HepG2 (cell line): Measurements from ENCODE around the gene AGAP3. TPM values are rescaled to one million over a fixed set of nuclear protein-coding genes. Genes with fewer than 3 reads are reported as not detected.

ENCODE experiments used
- CCAR2 ChIP-seq: fragments of 200-400 bp; formaldehyde crosslinking; optimal IDR thresholded peaks from 2 replicates; pipeline ENCODE3; 2018; ENCODE audit warnings: low read depth, mild to moderate bottlenecking, low read length, moderate library complexity
- DBP ChIP-seq: sonication (generic); formaldehyde crosslinking; IDR thresholded peaks from 2 replicates; pipeline ENCODE4 v1.4.0; 2020; ENCODE audit warnings: missing genetic modification reagents; ENCODE audit errors: not compliant biosample characterization
- EED ChIP-seq: sonication (generic); formaldehyde crosslinking; IDR thresholded peaks from 2 replicates; pipeline ENCODE4 v1.5.0; 2020; ENCODE audit warnings: mild to moderate bottlenecking, missing genetic modification reagents
- FOXJ3 ChIP-seq: sonication (generic); formaldehyde crosslinking; IDR thresholded peaks from 2 replicates; pipeline ENCODE4 v1.4.0; 2020; ENCODE audit warnings: missing genetic modification reagents, mild to moderate bottlenecking, borderline replicate concordance
- GATA4 ChIP-seq: sonication (generic); IDR thresholded peaks from 2 replicates; pipeline ENCODE4 v1.6.1; 2016; ENCODE audit warnings: antibody characterized with exemption, low read depth, borderline replicate concordance
- HIC2 ChIP-seq: sonication (generic); formaldehyde crosslinking; IDR thresholded peaks from 2 replicates; pipeline ENCODE4 v1.9.0; 2022; ENCODE audit warnings: low read depth, missing genetic modification reagents
- MATR3 ChIP-seq: sonication (generic); formaldehyde crosslinking; IDR thresholded peaks from 2 replicates; pipeline ENCODE4 v1.4.0; 2020; ENCODE audit warnings: missing genetic modification reagents
- POLR2A ChIP-seq, 2 experiments: IDR thresholded peaks; 2 replicates each; pipeline ENCODE4 v1.6.1; 2011; ENCODE audit warnings: low read depth in 2 of 2, low read length in 2 of 2, mild to moderate bottlenecking in 1 of 2, moderate library complexity in 1 of 2; ENCODE audit not compliant: insufficient read depth in 1 of 2
- TBL1XR1 ChIP-seq: fragments of 150-350 bp; IDR thresholded peaks from 2 replicates; pipeline ENCODE4 v1.6.1; 2014; ENCODE audit warnings: borderline replicate concordance, low read length; ENCODE audit not compliant: partially characterized antibody
- TP53 ChIP-seq: sonication (generic); formaldehyde crosslinking; conservative IDR thresholded peaks from 2 replicates; pipeline ENCODE4 v1.4.0; 2020; ENCODE audit warnings: missing genetic modification reagents
- YEATS2 ChIP-seq: sonication (generic); formaldehyde crosslinking; IDR thresholded peaks from 2 replicates; pipeline ENCODE4 v1.4.0; 2020; ENCODE audit warnings: missing genetic modification reagents, borderline replicate concordance
- ZBTB7A ChIP-seq: sonication (generic); formaldehyde crosslinking; IDR thresholded peaks from 2 replicates; pipeline ENCODE4 v1.8.0; 2022; ENCODE audit warnings: mild to moderate bottlenecking, missing genetic modification reagents
- ZFP36 ChIP-seq: fragments of 150-350 bp; IDR thresholded peaks from 2 replicates; pipeline ENCODE4 v1.6.1; 2018; ENCODE audit warnings: borderline replicate concordance, low read length, low read depth; ENCODE audit not compliant: partially characterized antibody
- ZFP37 ChIP-seq: sonication (generic); formaldehyde crosslinking; IDR thresholded peaks from 2 replicates; pipeline ENCODE4 v1.4.0; 2020; ENCODE audit warnings: missing genetic modification reagents, borderline replicate concordance
- ZNF362 ChIP-seq: sonication (generic); formaldehyde crosslinking; IDR thresholded peaks from 2 replicates; pipeline ENCODE4 v1.4.0; 2020; ENCODE audit warnings: missing genetic modification reagents, mild to moderate bottlenecking, borderline replicate concordance
- ZNF678 ChIP-seq: sonication (generic); formaldehyde crosslinking; IDR thresholded peaks from 2 replicates; pipeline ENCODE4 v1.4.0; 2020; ENCODE audit warnings: mild to moderate bottlenecking, missing genetic modification reagents
- ZNF879 ChIP-seq: sonication (generic); formaldehyde crosslinking; IDR thresholded peaks from 2 replicates; pipeline ENCODE4 v1.8.1; 2023; ENCODE audit warnings: missing genetic modification reagents
- polyA plus RNA-seq, 8 experiments: library from polyadenylated mRNA; depleted of rRNA in 3 of 8; stranded (reverse) in 7 of 8; unstranded in 1 of 8; fragments of >200 nt; fragmentation: Illumina TruSeq in 4 of 8; extraction: Trizol in 4 of 8; gene quantifications; 2 replicates each; pipeline versions ENCODE4 v1.2.1 to v1.2.3, GENCODE V29; 2011 to 2016; ENCODE audit warnings: low read depth in 4 of 8, missing spikeins in 1 of 8, mixed read lengths in 1 of 8; ENCODE audit not compliant: insufficient read depth in 1 of 8
- total RNA-seq, 5 experiments: library from RNA; depleted of rRNA; stranded (reverse); fragments of >200 nt; fragmentation: Illumina TruSeq; extraction: Trizol; gene quantifications; 2 replicates each; pipeline ENCODE4 v1.2.3, GENCODE V29; 2016; ENCODE audit warnings: low read depth in 1 of 5
- TF ChIP-seq, protein P1 (sequence below): sonication (generic); formaldehyde crosslinking; IDR thresholded peaks from 2 replicates; pipeline ENCODE4 v1.4.0; 2020; ENCODE audit warnings: missing genetic modification reagents, borderline replicate concordance
- TF ChIP-seq, protein P2 (sequence below): sonication (generic); formaldehyde crosslinking; IDR thresholded peaks from 2 replicates; pipeline ENCODE4 v1.9.0; 2021; ENCODE audit warnings: missing genetic modification reagents, borderline replicate concordance

AGAP3 gene
- total and polyA plus RNA-seq, 2 of the 13 experiments (the other 11 are each of a cell fraction or from before 2014, with no cell fraction given), result 31.3 to 61.4 TPM

DNA sequence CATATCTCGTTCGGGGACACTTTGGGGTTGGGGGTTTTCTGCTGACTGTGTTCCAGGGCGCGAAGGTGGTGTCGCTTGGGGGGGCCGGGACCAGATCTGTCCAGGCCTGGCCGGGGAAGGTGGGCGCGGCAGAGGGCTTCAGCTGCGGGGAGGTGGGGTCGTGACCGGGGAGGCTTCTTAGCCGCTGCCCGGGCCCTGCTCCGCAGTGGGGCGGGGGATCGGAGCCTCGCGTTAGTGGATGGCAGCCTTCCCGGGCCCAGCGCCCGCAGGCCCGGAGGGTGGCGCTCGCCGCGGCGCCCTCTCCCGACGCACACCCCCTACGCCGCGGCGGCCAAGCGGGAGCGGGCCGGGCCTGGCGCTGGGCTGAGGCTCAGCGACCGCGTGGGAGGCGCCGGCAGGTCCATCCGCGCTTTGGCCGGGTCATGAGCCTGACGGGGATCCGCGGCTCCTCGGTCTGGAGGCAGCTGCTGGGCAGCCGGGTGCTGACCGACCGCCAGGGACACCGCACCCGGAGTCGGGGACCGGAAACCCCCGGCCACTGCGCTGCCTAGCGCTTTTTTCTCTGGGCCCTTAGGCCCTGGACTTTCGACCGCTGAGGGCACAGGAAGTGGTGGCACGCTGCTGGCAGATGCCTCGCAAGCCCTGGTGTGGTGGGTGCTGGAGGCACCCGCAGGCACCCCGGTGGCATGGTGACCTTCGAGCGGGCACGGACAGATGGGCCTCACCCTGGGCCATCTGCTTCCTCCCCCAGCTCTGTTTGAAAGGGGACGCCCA lies 1.2 kb downstream of the AGAP3 start (continued):
- no peak for TF ChIP-seq ZNF678 (CRISPR knock-in tag)
- no peak; the same call in 1 of the 2 replicates for TF ChIP-seq FOXJ3 (CRISPR knock-in tag)
- no peak for TF ChIP-seq CCAR2
- no peak for TF ChIP-seq ZNF879
- TF ChIP-seq MATR3 (CRISPR knock-in tag), result no peak
- TF ChIP-seq ZBTB7A, result peak; percentile 26; the same call in 1 of the 2 replicates
- TF ChIP-seq, protein P1, sequence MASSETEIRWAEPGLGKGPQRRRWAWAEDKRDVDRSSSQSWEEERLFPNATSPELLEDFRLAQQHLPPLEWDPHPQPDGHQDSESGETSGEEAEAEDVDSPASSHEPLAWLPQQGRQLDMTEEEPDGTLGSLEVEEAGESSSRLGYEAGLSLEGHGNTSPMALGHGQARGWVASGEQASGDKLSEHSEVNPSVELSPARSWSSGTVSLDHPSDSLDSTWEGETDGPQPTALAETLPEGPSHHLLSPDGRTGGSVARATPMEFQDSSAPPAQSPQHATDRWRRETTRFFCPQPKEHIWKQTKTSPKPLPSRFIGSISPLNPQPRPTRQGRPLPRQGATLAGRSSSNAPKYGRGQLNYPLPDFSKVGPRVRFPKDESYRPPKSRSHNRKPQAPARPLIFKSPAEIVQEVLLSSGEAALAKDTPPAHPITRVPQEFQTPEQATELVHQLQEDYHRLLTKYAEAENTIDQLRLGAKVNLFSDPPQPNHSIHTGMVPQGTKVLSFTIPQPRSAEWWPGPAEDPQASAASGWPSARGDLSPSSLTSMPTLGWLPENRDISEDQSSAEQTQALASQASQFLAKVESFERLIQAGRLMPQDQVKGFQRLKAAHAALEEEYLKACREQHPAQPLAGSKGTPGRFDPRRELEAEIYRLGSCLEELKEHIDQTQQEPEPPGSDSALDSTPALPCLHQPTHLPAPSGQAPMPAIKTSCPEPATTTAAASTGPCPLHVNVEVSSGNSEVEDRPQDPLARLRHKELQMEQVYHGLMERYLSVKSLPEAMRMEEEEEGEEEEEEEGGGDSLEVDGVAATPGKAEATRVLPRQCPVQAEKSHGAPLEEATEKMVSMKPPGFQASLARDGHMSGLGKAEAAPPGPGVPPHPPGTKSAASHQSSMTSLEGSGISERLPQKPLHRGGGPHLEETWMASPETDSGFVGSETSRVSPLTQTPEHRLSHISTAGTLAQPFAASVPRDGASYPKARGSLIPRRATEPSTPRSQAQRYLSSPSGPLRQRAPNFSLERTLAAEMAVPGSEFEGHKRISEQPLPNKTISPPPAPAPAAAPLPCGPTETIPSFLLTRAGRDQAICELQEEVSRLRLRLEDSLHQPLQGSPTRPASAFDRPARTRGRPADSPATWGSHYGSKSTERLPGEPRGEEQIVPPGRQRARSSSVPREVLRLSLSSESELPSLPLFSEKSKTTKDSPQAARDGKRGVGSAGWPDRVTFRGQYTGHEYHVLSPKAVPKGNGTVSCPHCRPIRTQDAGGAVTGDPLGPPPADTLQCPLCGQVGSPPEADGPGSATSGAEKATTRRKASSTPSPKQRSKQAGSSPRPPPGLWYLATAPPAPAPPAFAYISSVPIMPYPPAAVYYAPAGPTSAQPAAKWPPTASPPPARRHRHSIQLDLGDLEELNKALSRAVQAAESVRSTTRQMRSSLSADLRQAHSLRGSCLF (CRISPR knock-in tag), result no peak
- TF ChIP-seq, protein P2, sequence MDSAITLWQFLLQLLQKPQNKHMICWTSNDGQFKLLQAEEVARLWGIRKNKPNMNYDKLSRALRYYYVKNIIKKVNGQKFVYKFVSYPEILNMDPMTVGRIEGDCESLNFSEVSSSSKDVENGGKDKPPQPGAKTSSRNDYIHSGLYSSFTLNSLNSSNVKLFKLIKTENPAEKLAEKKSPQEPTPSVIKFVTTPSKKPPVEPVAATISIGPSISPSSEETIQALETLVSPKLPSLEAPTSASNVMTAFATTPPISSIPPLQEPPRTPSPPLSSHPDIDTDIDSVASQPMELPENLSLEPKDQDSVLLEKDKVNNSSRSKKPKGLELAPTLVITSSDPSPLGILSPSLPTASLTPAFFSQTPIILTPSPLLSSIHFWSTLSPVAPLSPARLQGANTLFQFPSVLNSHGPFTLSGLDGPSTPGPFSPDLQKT (CRISPR knock-in tag), result no peak
- TF ChIP-seq YEATS2 (CRISPR knock-in tag), result no peak
- TF ChIP-seq DBP, result no peak
- no peak for TF ChIP-seq EED (CRISPR knock-in tag)
- TF ChIP-seq GATA4, result no peak
- peak; percentile 99 for TF ChIP-seq HIC2
- TF ChIP-seq ZFP37 (CRISPR knock-in tag), result no peak
- no peak for TF ChIP-seq ZFP36
- TF ChIP-seq TBL1XR1, result no peak
- TF ChIP-seq ZNF362 (CRISPR knock-in tag), result peak; percentile 27; the same call in 1 of the 2 replicates
- TF ChIP-seq POLR2A (IDR thresholded peaks at IDR 0.05; ENCODE audit: insufficient read depth in 1 of 2, low read depth in 2 of 2, low read length in 2 of 2), result no peak; a peak in 1 of 4 replicates
- no peak for TF ChIP-seq TP53 (CRISPR knock-in tag)
